ENCODE data around the gene ZBED4.

Gene ZBED4

DNA sequence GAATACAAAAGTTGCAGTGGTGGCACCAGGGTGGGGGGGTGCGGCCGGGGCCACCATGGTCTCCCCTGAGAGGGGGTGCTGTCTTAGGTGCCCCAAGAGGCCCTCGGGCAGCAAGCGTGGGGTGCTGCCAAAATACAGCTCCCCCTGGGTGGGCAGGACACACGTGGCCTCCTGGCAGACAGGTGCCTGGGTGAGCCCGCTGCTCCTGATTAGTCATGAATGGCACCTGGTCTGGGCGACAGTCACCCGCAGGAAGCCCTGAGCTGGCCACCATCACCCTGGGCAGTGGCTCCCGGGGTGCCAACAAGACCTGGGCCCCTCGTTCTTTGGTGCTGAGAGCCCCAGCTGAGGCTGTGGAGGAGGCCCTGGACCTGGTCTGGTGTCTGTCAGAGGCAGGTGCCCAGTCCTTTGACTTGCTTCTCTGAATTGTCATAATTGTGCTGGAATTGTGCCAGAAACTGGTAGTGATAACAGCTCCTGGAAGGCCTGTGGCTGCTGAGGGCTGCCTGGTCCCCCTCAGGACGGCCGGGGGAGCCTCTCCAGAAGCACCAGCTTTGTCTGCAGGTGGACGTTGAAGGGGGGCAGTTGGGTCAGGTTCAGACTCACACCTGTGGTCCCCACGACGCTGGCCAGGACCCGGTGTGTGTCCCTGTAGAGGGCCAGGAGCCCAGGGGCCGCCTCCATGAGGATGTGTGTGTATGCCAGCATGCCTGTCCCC lies 49.8 kb downstream of the ZBED4 start:
- DNase-seq: no peak

DNA sequence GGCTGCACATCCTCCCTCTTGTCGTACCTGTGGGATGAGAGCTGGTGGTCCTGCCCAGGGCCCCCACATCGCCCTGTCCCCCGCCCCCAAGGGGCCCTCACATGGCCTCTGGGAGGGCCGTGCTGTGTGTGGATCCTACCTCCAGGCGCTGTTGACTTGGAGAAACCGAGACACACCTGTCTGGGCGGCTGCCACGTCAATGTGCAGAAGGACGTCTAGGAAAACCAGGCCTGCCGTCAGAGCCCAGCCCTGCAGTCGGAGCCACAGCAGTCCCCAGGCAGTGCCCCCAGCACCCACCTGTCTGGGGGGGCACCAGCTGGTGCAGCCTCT lies 50.4 kb downstream of the ZBED4 start:
- no peak for DNase-seq

DNA sequence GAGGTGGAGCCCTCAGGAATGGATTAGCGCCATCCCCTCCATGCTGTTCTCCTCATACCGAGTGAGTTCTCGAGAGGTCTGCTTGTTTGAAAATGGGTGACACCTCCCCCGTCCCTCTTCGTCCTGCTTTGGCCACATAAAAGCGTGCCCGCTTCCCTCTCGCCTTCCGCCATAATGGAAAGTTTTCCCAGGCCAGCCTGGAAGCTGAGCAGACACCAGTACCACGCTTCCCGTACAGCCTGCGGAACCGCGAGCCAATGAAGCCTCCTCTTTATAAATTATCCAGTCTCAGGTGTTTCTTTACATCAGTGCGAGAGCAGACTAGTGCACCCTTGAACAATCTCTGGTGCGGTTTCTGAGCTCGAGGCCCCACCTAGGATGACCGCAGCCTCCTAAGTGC lies 51.8 kb downstream of the ZBED4 start:
- DNase-seq: no peak

DNA sequence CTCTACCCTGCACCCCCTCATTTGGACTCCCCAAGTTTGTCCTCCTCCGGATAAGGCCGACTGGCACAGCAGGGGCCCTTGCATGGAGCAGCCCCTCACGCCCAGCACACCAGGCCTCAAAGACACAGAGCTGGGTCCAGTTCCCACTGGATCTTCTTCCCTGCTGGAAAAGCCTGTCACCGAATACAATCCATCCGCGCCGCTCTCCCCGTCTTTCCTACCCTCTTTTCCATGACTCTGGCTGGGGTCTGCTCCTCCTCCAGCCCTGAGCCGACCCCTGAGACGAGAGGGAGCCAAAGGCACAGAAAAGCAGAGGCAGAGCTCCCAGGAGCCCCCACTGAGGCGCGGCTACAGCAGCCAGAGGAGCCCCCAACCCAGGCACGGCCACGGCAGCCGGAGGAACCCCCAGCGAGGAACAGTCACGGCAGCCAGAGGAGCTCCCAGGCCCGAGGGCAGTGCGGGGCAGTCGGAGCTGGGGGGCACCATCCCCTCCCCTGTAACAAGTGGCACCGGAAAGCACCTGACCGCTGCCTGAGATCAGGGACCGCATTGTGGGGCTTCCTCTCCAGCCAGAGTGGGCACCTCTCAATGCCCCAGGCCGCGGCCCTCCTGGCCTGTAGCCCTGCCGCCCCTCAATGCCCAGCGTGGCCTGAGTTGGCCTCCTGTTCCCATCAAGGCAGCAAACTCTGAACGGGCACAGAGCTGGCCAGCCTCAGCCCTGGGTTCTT lies 52.6 kb downstream of the ZBED4 start:
- DNase-seq: no peak

DNA sequence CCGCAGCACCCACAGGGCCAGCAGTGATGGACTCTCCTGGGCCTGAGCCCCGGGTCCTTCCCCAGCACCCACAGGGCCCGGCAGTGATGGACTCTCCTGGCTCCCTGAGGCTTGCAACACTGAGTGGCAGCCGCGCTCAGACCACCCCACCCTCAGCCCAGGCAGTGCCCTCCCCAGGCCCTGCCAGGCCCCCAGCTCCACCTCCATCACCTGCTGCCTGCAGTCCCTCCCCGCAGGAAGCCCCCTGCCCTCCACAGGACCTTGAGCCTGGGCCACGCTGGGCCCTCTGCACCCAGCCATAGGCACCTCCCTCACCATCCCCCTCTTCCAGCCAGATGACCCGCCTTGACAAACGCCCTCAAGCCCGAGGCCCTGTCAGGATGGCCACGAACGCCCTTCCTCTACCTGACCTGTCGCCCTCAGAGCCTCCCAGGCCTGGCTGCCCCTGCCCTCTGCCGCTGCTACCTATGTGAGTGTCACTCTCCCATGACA lies 53.2 kb downstream of the ZBED4 start:
- DNase-seq: no peak

DNA sequence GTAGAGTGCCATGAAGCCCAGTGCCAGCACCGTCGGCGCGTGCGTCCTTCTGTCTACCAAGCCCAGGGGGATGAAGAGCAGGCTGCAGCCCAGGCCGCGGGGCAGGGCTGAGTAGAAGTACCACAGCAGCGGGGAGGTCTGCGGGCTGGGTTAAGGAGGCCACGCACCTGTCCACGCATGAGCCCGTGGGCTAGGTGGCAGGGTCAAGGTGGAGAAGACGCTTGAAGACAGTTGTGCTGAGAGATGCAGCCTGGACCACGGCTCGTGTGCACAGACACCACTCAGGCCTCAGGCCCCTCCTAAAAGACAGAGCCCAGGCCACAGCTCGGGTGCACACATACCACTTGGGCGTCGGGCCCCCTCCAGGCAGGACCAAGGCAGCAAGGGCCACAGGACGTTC lies 54.2 kb downstream of the ZBED4 start:
- no peak for DNase-seq

DNA sequence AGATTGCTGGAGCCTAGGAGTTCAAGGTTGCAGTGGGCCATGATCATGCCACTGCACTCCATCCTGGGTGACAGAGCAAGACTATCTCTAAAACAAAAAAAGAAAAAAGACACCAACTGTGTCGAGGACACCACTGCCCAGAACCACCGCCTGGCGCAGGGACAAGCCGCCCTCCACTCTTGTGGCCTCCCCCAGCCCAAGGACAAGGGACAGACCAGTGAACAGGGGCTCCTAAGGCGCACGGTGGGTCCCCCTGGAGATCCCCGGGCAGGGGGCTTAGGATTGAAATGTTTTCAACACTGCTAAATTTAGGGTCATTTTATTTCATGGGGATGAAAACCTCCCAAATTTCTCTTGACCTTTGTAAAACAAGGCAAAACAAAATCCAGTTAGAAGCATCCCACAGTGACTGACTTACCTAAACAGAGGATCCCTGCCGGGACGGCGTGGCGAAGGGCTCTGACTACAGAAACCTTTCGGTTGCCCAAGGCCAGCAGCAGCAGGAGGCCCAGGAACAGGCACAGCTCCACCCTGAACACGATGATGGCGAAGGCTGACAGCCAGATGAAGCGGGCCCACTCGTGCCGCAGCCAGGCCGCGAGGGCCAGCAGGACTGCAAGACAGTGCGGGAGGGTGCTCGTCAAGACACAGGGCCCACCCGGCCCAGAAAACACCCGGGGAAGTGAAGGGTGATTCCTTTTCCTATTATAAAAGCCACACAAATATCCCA lies 56.0 kb downstream of the ZBED4 start:
- DNase-seq: no peak

DNA sequence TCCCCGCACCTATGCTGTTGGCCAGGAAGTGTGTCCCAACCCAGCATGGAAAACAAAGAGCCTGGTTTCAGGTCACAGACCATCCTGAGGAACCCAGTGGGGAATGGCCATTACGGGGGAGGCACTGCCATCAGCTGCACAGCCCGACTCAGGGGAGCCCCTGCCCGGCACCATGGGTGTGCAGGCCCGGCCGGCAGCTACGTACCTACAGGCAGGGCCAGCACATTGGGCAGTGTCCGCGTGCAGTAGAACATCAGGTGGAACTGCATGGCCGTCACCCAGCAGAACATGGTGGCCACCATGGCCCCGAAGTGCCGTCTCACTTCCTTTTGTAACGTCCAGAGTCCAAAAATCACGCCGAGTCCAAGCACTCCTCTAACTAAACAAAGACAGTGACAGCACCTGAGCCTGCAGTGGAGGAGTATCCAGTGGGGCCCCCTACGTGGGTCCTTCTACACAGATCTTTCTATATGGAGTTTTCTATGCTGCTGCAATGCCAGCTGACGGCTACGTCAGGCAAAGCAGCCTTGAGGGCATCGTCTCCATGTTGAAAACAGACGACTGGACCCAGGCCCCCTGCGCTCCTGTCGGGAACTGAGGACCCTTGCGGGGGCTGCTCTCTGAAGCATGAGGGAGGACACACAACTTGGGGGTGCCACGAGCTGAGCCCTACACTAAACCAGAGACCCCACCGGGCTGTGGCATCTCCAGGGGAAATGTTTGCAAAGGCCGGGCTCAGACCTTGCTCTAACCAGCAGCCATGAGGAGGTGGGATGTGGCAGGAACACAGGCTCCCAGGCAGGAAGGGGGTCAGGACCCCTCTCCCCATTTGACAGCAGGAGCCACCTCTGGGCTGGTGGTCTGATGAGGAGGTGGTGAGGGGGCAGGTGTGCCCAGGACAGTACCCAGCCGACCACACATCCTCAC lies 56.8 kb downstream of the ZBED4 start:
- DNase-seq: no peak

DNA sequence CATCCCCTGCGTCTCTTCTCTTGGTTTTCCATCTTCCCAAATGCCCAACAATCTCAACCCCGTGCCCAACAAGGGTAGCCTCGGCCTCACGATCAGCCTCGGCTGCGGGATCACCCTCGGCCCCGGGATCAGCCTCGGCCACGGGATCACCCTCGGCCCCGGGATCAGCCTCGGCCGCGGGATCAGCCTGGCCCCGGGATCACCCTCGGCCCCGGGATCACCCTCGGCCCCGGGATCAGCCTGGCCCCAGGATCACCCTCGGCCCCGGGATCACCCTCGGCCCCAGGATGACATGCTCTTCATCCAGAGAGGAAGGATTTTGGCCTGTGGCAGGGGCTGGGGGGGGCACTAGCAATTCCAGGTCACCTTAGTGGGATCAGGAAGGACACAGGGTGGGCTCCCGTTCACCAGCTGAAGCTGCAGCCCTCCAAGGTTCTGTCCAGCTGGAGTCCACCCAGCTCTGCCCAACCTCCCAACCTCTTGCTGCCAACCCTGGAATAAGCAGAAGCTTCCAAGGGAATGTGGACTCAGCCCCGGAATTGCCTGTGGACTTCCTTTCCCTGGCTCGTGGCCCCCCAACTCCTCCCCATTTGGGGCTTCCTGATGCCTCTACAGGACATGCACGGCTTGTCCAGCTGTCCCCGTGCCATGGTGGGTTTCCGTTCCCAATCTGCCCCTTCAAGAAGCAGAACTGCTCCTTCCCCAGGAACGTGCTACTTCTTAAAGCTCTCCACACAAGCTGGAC lies 58.4 kb downstream of the ZBED4 start:
- DNase-seq: no peak

DNA sequence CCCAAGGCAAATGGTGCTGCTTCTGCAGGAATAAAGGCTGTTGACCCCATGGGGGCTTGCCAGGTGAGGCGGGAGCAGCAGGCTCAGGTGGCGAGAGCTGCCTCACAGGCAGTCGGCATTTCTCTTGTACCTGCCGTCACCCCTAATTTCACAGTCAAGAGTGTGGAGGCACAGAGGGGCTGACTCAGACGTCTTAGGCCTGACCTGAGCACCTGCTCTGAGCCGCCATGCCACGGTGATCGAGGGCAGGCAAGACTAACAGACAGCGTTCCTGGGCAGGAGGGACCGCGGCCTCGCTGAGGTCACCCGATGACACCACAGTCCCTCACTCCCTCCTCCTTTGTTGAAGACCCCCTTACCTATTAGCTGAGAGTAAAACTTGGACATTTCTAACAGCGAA lies 59.4 kb downstream of the ZBED4 start:
- DNase-seq: no peak

DNA sequence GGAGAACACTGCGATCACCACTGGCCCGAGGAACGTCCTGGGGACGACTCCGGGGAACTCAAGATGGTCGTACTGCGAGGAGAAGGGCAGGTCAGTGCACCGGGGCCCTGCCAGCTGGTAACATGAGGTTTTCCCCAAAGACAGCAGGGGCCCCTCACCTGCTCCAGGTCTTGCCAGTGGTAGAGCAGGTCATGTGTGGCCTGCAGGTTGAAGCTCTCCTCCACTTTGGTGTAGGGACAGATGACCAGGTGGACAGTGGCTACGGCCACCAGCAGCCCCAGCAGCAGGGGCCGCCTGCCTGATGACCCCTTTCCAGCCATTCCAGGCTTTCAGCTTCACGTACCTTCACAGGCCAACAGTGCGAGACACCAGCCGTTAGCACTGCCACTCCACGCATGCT lies 59.8 kb downstream of the ZBED4 start:
- no peak for DNase-seq

DNA sequence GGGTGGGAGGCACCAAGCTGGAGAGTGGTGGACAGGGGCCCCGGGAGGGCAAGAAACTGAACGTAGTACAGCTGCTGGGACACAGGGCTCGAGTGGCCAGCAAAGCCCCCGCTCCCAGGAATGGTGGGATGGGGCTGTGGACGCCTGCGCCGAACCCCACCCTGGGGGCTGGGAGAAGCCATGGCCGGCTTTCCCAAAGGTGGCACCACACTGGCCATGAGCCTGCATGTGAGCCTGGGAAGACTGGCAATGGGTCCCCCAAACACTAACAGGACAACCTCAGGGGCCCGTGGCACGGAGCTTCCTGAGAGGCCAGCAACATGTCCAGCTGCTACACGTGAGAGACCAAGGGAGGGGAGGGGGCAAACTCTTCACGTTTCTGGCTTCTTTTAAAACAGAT lies 60.6 kb downstream of the ZBED4 start:
- no peak for DNase-seq

DNA sequence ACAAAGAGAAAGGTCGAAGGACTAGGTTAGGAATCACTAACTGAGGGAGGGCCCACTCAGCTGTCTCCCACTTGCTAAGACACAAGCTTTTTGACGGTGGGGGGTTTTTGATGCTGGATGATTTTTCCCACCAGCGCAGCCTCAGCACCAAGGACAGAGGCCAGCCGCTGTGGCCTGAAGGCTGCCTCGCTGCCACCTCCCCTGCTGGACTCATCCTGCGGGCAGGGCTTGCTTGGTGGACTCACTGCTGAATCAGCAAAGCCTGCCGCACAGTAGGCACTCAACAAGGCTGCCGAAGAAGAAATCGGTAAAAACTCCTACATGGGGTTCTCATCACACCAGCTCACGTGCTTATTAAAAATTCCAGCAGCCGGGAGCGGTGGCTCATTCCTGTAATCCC lies 62.0 kb downstream of the ZBED4 start:
- DNase-seq: no peak

DNA sequence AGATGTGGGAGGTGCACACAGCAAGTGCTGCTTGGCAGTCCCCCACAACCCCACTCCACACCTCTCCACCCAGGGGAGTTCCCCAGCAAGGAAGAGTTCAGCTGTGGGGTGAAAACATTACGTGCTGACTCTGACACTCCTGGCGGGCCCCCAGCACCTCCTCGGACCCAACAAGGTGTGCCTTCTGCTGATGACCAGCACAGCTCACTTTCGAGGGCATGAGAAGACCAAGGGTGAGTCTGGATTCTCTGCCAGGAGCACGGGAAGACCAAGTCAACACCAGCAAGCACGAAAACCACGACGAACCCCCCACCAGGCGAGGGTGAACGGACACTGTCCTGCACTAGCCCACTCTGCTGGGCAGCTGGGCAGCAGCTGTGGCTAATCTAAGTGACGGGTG lies 63.2 kb downstream of the ZBED4 start:
- no peak for DNase-seq

DNA sequence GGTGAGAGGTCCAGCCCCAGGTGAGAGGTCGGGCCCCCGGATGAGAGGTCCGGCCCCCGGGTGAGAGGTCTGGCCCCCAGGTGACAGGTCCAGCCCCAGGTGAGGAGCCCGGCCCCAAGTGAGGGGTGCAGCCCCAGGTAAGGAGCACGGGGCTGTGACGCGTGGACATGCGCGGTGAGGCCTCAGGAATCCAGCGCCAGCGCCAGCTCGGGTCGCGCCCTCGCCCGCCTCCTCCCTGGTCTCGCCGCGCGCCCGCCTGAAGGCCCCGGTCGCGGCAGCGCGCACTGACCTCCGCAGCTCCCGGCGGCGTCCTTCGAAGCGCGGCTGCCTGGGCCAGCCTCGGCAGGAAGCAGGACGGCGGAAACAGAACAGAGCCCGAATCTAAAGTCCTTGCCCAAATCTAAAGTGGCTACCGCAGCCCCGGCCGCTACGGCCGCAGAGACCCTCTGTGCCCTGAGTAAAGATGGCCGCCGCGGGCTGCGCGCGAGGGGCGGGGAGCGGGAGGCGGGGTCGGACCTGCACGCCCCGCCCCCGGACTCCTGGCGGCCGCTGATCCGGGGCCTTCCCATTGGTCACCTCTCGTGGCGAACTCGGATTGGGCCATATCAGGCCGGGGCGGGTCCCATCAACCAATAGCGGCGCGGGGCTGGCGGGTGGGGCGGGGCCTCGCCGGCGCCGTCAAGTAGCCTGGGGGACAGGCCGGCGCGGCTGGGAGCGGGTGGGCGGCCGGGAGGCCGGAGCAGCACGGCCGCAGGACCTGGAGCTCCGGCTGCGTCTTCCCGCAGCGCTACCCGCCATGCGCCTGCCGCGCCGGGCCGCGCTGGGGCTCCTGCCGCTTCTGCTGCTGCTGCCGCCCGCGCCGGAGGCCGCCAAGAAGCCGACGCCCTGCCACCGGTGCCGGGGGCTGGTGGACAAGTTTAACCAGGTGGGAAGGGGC lies 64.6 kb downstream of the ZBED4 start, which contains the start of the genes ALG12 and CRELD2:
ALG12 (minus strand) TSS at position 465 of the 937 bp plus-strand sequence. CDS start 4,673 bp downstream, outside the sequence.
CRELD2 (plus strand) TSS at position 661 of the 937 bp plus-strand sequence; CDS start at position 797, 136 bp downstream.
- peak; percentile 64 for DNase-seq

DNA sequence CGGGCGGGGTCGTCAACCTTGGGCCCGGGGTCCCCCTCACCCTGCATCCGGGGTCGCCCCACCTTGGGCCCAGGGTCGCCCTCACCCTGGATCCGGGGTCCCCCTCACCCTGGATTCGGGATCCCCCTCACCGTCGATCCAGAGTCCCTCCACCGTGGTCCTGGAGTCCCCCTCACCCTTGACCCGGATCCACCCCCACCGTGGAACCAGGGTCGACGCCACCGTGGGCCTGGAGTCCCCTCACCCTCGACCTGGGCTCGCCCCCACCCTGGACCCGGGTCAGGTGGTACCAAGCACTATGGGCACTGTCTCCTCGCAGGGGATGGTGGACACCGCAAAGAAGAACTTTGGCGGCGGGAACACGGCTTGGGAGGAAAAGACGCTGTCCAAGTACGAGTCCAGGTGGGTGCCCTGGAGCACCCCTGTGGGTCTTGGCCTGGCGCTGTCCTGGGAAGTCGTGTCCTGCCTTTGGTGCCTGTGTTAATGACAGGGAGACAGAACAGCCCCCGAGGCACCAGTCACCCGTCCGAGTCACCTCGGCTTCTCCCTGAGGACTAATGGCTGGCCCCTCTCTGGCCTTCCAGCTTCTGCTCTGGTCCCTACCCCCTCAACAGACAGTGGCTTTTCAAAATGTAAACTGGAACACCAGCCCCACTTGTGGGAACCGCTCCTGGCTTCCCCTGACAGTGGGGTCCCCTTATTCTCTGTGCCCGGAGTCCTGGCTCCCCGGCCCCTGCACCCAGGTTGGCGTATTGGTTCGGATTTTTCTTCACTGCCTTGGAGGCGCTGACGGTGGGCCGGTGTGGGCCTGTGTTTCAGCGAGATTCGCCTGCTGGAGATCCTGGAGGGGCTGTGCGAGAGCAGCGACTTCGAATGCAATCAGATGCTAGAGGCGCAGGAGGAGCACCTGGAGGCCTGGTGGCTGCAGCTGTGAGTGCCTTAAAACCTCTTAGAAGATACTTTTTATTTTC lies 65.6 kb downstream of the ZBED4 start:
- no peak for DNase-seq

DNA sequence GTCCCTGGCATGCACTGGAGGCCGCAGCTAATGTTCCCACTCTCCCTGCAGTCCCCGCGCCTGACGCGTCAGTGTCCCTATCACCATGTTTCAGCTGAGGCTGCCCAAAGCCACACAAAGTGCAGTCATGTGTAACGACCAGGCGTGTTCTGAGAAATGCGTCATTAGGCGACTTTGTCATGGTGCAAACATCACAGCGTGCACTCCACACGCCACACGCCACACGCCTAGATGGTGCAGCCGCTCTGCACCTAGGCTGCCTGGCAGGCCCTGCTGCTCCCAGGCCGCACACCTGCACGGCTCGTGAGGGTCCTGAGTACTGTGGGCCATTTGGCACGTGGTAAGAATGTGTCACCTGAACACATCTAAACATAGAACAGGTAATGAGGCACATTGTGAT lies 67.2 kb downstream of the ZBED4 start:
- DNase-seq: no peak

DNA sequence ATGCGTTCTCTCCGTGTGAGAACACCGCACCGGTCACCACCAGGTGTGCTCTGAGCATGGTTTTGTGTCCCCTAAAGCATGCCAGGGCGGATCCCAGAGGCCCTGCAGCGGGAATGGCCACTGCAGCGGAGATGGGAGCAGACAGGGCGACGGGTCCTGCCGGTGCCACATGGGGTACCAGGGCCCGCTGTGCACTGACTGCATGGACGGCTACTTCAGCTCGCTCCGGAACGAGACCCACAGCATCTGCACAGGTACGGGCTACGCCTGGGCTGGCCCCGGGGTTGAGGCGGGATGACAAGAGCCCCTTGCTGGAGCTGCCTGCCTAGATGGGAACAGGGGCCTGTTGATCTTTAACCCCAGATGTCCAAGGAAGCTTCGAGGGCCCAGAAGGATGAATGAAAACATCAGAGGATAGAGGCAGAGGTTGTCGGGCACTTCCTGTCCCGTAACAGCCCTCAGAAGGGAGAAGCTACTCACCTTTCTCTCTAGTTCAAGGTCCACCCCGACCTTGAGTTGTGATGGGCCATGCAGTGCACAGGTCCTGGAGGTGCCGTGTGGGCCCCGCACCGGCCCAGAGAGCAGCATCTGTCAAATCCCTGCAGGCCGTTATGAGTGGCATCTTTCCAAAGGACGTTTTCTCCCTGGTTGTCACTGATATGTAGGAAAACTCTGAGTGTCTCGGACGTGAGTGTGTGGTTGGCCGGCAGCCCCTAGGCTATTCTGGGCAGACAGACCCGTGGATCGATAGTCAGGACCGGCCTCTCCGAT lies 68.0 kb downstream of the ZBED4 start:
- no peak for DNase-seq

DNA sequence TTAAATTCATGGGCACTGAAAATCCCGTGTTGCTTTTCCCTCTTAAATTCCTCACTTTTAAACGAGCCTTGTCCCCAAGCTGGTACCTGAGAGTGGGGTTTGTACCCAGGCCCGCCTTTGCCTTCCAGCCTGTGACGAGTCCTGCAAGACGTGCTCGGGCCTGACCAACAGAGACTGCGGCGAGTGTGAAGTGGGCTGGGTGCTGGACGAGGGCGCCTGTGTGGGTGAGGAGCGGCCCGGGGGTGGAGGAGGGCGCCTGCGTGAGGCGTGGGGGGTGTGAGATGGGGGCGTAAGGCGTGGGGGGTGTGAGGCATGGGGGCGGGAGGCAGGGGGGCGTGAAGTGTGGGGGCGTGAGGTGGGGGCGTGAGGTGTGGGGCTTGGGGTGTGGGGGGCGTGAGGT lies 68.8 kb downstream of the ZBED4 start:
- no peak for DNase-seq
